GM18499 (cell line): ENCODE data around the gene MMP7.

Experiments
- ATAC-seq: cut with Tn5 transposase; IDR thresholded peaks from one replicate; pipeline ENCODE4 v1.9.1; 2021; ENCODE audit warnings: moderate number of reproducible peaks; ENCODE audit not compliant: insufficient read depth, unreplicated experiment

MMP7 gene, protein sequence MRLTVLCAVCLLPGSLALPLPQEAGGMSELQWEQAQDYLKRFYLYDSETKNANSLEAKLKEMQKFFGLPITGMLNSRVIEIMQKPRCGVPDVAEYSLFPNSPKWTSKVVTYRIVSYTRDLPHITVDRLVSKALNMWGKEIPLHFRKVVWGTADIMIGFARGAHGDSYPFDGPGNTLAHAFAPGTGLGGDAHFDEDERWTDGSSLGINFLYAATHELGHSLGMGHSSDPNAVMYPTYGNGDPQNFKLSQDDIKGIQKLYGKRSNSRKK

DNA sequence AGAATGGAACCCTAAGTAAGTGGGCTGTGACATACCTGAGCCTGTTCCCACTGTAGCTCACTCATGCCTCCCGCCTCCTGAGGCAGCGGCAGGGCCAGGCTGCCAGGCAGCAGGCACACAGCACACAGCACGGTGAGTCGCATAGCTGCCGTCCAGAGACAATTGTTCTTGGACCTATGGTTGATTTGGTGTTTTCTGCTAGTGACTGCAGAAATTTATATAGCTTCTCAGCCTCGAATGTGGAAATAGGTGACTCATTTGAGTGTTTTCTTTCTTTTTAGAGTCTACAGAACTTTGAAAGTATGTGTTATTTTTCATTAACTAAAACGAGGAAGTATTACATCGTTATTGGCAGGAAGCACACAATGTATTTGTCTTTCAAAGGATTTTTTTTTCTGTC, at the start of gene MMP7:
Gene MMP7 (minus strand): TSS at position 190 of the 400 bp plus-strand sequence. CDS start 47 bp downstream, at position 143.
- no peak for ATAC-seq

DNA sequence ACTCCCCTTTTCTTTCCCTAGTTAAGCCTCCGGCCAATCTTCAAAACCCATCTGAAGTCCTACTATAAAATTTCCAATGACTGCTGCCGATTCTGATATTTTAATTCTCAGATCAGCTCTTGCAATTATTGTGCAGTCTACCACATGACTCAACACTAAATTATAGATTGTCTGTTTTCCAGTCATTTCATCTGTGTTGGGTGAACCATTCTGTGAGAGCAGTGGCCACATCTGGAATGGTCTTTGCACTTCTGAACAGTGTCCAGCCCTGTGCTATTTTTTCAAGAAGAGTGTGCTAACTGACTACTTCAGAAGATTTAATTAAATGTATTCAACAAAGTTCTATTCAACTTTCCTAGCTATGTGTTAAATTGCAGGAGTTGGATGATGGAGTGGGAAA, 47.2 kb upstream of the MMP7 start:
- ATAC-seq: no peak

DNA sequence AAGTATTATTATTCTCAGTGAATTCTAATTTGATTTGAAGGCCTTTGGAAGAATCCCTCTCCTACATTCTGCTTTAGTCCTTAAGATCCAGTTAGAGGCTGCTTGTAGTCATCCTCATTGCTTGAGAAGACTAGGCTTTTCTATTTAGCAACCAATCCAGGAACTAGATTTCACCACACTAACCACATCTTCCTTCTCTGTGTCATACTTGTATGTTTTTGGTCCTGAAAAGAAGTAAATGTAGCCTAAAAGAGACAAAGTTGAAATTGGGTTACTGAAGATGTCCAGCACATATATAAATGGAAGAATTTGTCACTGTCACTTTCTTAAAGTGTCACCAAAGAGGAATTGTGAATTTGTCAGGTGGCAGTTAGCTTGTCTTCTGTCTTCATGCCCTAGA, 46.6 kb upstream of the MMP7 start:
- peak; percentile 68 for ATAC-seq

DNA sequence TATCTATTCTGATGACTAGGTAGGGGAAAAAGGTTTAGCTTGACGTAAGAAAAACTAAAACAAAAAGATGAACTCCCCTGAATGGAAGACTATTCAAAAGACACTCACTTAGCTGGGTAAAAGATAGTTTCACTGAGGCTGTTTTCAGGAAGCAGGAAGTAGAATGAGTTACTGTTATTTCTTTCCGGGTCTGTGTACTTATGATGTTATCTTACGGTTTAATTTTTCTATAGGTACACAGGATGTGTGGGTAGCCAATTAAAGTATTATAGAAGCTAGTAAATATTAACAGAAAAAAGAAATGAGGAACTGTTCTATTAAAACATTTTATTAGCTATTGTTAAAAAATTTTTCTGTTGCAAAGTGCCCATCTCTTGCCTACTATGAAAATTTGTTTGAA, 45.8 kb upstream of the MMP7 start:
- no peak for ATAC-seq

DNA sequence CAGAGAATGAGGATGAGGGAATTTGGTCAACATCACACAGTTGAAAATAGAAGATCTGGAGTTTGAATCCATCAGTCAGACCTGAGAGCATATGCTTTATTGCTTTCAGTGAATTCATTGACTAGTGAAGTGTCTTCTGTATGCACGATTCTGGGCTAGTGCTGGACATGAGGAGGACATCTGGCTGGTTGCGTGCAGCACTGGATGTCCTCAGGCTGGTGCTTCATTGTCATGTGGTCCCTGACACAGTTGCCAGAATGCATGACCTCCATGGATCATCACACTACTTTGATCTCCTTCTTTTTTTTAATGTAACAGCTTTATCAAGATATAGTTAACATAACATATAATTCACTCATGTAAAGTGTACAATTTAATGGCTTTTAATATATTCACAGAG, 44.5 kb upstream of the MMP7 start:
- no peak for ATAC-seq

DNA sequence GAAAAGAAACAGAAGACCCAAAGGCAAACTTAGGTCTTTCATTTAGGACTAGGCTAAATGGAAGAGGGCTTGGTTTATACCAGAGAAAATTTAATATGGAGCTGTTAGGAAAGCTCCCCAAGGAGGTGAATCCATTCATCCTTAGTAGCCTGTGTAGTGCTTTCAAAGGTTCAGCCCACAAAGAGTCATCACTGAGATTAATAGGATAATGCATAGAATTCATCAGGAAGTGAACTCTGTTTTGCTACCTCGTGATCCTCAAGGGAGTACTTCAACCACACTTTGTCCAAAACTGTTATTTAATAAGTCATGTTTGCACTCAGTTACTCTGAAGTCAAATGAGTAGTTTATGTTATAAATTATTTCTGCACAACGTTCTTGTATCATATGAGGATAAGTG, 43.3 kb upstream of the MMP7 start:
- ATAC-seq: no peak

DNA sequence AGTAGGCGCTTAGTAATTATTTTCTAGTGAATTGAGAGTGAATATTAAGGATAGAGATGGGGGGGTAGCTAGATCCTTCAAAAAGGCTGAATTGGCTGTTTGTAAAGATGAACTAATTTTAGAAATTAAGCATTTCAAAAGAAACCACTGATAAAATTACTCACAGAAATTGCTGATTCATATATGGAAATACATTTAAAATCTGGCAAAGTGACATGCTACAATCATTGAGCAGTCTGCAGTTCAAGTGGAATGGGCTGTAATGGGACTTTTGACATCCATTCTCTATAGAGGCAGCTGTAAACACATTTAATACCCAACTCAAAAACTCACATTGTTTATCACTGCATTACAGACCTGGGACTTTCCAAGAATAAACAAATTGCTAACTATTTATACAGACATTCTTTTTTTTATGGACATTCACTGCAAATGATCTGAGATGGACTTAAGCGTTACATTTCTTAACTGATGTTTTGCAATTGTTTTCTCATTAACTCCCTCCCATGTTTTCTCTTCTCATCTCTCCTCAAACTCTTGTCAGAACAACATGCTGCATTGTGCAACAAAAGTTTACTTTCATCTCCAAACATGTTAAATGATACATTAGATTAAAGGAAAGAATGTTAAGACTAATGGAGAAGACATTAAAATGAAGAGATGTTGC, 42.1 kb upstream of the MMP7 start:
- no peak for ATAC-seq

DNA sequence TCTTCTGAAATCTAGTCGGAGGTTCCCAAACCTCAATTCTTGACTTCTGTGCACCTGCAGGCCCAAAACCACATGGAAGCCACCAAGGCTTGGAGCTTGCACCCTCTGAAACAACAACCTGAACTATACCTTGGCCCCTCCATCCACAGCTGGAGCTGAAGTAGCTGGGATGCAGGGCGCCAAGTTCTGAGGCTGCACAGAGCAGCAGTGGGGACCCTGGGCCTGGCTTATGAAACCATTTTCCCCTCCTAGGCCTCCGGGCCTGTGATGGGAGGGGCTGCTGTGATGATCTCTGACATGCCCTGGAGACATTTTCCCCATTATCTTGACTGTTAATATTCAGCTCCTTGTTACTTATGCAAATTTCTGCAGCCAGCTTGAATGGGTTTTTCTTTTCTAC, 38.3 kb upstream of the MMP7 start:
- ATAC-seq: no peak

DNA sequence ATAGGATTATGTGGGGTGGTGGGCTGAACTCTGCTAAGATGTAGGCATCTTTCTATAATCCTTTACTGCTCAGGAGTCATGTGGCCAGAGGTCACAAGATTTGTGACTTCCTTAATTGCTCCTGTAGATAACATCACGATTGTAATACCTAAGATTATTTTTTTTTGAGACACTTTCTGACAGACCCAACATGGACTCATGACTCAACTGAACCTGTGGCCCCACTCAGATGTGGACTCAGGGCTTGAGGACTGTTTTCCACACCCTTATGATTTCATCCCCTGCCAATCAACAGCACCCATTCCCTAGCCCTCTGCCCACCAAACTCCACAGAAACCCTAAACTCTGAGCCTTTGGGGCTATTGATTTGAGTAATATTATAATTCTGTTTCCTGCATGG, 35.6 kb upstream of the MMP7 start:
- ATAC-seq: no peak

DNA sequence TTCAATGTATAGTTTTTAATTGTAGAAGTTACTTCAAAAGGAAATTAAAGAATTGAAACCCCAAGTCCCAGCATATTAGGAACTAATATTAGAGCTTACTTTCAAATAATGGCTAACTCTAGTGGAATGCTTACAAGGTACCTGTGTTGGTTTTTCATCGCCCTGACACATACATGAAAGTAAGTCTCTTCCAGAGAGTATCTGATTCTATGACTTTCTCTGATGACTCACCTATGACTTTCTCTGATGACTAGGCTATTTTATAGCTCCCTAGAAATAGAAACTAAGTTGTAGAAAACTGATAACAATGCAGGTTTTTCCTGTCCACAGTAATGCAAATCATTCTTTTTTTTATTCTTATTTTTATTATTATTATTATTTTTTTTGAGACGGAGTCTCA, 33.6 kb upstream of the MMP7 start:
- ATAC-seq: peak; percentile 53

DNA sequence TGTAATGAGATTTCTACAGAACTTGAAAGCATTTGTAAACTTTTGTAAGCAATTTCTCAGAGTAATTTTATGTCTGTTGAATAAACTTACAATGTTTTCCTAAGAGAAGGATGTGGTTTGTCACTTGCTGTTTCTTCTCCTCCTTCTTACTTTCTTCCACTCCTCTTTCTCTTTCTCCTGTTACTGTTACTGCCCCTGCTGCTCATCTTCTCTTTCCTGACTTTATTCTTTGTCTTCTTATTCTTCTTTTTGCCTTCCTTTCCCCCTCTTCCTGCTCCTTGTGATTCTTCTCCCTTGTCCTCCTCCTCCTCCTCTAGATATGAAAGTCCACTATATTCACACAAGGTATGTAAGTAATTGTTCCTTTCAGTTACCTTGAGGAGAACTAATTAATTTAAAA, 31.1 kb upstream of the MMP7 start:
- ATAC-seq: no peak

DNA sequence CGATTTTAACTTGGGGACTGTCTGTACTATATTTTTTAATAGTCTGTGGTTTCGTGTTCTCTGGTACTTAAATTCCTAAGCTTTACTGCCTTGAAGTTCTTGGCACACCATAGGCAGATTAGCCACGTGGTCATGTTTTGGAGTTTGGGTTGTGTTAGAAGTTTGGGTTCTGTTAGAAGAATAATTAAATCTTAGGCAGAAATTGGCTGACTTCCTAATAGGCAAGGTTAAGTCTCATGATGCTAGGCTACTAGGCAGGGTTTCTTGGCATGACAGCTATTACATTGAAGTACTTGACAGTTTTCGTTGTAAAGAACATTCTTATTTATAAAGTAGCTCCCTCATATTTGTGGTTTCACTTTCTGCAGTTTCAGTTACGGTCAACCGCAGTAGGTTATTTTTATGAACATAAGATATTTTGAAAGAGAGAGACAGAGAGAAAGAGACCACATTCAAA, 30.0 kb upstream of the MMP7 start:
- ATAC-seq: peak; percentile 73

DNA sequence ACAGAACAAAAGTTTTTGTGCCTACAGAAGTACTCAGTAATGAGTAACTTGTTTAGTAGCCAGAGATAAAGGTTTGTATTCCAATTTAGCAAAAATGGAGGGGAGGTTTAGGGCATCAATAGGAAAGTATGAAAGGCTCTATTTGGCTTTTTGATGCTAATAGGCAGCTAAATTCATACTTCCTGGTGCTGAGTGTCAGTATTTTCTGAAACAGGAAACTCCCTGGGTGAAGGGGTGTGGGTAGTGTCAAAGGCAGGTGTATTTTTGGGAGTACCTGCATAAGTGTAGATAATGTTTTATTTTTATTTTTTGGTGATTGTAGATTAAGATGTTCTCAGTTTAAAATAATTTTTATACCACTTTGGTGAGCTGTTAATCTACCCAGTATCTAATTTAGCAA, 29.3 kb upstream of the MMP7 start:
- ATAC-seq: no peak

DNA sequence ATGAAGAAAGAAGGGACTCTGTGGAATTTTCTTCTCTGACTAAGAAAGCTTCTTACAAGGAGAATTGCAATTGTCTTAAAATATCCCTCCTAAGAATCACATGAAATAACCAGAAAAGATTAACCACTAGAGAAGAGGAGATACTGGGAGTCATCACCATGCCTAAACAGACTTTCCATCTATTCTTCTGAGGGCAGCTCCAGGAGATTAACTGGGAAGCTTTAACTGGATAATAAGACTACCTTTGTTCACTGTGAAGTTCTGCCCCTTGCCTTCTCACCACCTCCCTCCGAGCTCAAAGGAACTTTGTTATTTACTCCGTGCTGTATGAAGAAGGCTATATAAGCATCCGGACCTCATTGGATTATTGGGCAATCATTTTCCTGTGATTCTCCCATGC, 24.5 kb upstream of the MMP7 start:
- ATAC-seq: no peak

DNA sequence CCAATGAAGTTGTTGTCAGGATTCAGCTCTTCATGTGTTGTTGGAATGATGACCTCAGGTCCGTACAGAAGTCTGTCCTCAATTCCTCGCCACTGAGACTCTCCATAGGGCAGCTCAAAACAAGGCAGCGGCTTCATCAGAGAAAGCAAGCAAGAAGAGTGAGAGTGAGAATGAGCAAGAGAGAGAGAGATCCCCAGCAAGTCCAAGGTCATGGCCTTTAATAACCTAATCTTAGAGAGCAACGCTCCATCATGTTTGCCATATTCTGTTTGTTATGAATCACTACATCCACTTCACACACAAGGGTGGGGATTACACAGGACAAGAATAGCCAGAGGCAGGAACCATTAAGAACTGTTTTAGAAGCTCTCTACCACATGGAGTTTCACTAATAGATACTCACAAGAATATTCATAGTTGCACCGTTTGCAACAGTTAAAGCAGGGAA, 23.3 kb upstream of the MMP7 start:
- ATAC-seq: peak; percentile 91

DNA sequence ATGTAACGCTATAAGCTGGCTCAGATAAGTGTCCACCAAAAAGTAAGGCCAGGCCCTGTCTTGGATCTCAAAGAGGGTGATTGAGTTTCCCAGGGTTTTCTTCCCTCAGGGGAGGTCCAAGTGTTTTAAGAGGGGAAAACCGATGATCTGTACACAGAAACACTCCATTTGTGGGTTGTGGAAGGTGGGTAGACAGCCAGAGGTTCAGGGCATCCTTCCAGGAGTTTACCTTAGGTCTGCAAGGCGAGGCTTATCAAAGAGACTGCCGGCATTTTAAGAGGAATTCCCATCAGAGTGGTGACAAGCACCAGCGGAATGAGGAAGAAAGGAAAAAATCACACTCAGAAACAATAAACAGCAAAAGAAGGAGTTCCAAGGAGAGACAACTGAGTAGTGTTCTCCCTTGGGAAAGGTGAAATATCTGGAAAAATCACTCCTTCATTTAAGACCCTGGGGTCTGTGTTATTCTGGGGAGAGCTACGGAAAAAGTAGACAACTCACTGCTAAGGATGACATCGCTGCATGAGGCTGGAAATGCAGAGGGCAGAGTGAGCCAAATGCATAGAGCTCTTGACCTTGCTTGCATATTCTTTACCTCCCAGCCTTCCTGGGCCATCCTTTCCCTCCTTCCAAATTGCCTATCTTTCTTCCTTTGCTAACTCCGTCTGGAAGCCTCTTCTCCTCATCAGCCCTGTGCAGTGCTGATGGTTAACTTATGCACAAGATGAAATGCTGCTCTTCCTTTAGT, 22.1 kb upstream of the MMP7 start:
- no peak for ATAC-seq

DNA sequence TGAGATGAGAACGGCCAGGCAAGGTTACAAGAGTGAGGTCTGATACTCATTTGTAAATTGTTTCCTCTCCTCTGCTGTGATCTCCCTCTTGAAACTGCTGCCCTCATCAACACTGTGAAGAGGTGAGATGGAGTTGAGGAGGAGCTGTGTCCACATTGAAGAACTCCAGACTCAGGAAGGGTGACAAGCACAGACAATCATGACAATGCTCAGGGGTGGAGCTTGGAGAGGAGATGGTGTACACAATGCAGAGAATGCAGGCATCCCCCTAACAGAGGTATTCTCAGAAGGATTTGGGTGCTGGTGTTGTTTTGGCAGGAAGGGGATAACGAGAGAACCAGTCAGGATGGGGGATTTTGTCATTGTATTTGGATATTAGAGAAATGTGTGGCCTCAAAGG, 21.5 kb upstream of the MMP7 start:
- ATAC-seq: no peak

DNA sequence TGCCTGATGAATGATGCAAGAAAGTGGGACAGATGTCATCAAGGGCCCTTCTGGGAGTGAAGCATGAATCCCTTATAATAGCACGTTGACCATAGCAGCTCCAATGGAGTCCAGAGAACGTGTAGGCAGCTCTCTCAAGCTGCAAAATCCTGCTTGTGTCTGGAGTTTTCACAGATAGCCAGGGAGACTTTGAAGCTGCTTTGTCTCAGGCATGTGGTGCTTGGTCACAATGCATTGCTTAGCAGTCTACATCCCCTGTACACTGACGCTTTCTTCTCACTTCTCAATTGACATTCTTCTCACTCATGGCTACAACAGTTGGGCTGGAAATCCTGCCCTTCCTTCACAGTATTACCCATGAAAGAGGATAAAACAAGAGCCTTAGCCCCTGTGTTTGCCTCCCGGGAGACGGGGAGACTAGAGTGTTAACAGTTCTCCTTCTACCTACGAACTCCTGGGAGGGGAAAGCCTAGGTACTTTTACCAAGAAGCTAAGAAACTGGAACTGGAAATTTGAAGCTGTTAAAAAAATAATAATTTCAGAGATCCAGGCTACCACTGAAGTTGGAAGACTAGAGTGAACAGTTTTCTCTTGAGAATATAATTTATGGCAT, 20.7 kb upstream of the MMP7 start:
- no peak for ATAC-seq

DNA sequence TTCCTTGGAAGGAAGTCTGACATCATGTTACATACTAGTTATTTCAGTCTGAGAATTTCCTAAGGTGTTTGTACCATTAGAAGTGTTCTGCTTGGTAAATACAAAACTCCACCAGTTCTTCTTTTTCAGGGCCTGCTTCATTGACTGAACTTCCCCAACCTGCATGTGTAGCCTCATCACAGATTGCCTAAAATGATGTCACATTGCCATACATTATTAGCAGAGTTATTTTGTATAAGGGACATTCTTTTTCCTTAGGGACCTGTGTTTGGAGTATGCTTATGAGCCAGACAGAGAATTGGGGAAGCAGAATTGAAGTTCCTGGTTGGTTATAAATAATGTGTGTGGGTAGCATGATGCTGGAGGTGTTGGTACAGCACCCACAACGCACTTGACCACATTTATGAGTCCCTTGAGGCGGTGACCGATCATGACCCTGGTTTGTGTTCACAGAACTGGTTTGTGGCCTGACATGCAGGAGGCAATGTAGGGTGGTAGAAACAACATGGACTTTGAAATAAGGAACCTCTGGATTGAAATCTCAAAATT, 16.4 kb upstream of the MMP7 start:
- peak; percentile 59 for ATAC-seq

DNA sequence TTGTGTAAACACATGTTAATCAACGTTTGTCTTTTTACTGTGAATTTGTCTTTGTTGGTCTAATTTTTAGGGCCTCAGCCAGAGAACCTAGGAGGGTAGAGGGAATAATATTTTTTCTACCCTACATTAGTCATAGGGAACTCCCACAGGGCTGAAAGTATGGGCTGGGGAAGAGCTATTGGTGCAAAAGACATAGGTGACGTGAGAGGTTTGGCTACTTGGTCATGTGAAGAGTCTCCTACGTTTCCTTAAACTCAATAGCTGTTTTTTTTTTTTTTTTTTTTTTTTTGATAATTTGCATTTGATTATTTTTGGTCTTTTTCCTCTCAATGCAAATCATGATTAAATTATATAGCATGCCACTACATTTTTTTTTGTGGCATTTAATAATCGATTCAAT, 15.9 kb upstream of the MMP7 start:
- peak; percentile 38 for ATAC-seq

DNA sequence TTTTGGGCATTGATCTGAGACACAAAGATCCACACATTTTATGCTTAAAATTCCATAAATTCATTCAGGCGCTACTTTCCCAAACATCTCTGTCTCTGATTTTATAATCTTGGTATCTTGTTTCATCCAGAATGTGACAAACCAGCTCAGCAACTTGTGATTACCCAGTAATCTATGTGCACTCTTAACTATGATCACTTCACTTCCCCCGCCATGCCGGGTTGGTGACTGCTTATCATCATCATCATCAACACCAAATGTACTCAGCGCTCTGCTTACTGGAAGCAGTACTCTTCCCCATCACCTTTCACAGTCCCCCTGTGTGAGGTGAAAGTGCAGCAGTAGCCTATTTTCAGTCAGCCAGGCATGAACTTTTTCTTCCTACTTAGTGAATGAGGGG, 15.2 kb upstream of the MMP7 start:
- ATAC-seq: no peak
